G401 (cell line): ENCODE measurements around the gene RHOC. TPM values are rescaled to one million over a fixed set of nuclear protein-coding genes. Genes with fewer than 3 reads are reported as not detected.

ENCODE experiments used
- DNase-seq: peaks from one replicate; pipeline ENCODE4 v3.0.0-alpha.2; 2015; ENCODE audit warnings: low spot score
- in situ Hi-C: cut with HindIII; loops from 2 replicates; pipeline ENCODE4 v1.10.0; 2016; ENCODE audit warnings: low sequenced_read_pairs, mixed read lengths
- total RNA-seq: library from RNA; depleted of rRNA; stranded (reverse); fragments of >200 nt; shearing (Covaris generic); gene quantifications from 2 replicates; pipeline ENCODE4 v1.2.3, GENCODE V29; 2014

Gene RHOC
- total RNA-seq, 1 experiment from 2014 or later = 381 TPM

DNA sequence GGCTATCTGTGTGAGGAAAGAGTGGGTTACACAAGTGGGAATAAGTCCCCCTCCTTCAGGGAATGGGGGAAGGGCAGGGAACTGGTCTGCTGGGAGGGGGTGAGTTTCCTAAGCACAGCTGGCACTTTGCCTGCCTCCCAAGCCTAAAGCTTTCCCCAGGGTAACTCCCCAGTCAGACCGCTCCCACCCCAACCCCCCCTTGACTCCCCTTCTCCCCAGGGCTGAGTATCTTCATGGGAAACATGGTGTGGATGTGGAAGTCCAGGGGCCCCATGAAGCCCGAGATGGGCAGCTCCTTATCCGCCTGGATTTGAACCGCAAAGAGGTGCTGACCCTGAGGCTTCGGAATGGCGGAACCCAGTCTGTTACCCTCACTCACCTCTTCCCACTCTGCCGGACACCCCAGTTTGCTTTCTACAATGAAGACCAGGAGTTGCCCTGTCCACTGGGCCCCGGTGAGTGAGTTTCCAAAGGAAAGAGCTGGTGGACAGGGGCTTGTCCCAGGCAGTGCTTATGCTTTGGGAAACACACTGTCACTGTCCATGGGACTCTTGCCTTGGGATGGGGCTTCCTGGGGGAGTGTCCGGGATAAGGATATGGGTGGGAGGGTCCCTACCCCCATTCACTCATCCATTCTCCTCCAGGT is 17.6 kb downstream of the RHOC start:
- in situ Hi-C loops = no loop called here
- no peak for DNase-seq

GRCh38 chr1:112688781-112689193 is 18.1 kb downstream of the RHOC start:
- no peak for DNase-seq
- in situ Hi-C loops = no loop called here

- in situ Hi-C loops = no loop called here
Measured at GRCh38 chr1:112687785-112688496, 19.0 kb downstream of the RHOC start.

DNA sequence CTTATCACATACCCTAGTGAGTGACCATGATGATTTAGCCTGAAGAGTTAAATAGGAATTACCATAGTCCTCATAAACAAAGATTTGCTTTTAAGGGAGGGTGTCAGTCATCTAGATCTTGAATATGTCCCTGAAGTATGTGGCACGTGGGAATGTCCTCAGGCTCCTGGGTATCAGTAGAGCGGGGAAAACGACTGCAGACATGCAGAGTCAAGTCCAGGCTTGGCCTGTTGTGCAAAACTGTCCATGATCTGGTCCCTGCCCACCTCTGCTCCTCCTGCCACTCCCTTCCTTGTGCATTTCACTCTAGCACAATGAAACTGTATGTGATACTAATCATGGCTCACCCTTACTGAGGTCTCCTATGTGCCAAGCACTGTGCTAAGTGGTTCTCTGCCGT is 19.6 kb downstream of the RHOC start:
- no peak for DNase-seq
- in situ Hi-C loops = no loop called here

More at GRCh38 chr1:112687785-112688496, 19.0 kb downstream of the RHOC start:
- DNase-seq = no peak

DNA sequence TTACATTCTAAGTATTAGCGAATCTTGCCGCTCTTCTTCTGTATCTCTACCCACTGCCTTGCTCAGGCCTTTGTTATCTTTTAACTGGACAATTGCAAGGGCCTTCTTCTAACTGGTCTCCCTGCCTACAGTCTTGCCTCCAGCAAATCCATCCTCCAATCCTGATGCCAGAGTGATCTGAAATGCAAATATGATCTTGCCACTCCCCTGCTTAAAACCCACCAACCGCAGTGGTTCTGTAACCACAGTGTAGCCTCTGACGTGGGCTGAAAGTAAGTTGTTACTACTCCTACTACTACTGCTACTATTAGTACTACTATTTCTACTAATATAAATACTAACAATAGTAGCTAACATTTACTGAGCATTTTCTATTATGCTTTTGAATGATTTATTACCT is 20.1 kb downstream of the RHOC start:
- in situ Hi-C loops = no loop called here
- no peak for DNase-seq

DNA sequence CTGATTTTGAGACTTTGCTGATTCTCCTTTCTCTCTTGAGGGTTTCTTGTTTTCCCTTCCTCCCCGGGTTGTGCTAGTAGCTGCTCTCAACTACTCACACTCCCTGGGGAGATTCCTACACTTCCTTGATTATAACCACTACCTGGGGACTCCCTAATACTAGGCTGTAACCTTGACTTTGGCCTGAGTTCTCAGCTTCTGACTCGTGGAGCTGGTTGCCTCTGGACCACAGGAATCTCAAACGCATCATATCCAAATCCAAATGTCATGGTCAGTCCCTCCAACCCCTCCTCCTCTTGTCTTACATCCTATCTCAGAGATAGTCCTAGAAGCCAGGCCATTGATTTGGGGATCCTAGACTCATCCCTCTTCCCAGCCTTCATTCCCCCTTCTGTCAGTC is 20.5 kb downstream of the RHOC start:
- in situ Hi-C loops = no loop called here
- no peak for DNase-seq

- no peak for DNase-seq
- in situ Hi-C loops = no loop called here
Measured at GRCh38 chr1:112685913-112686312, 21.0 kb downstream of the RHOC start.

- in situ Hi-C loops = no loop called here
- DNase-seq = no peak
Measured at GRCh38 chr1:112678605-112679004, 28.3 kb downstream of the RHOC start.

GRCh38 chr1:112677501-112677900 is 29.4 kb downstream of the RHOC start:
- no peak for DNase-seq
- in situ Hi-C loops = no loop called here

- in situ Hi-C loops = no loop called here
- DNase-seq = no peak
Measured at GRCh38 chr1:112676543-112676942, 30.4 kb downstream of the RHOC start.

GRCh38 chr1:112675728-112676381 is 31.1 kb downstream of the RHOC start:
- in situ Hi-C loops = no loop called here
- DNase-seq = no peak

GRCh38 chr1:112674986-112675727 is 31.8 kb downstream of the RHOC start:
- in situ Hi-C loops = no loop called here
- no peak for DNase-seq

DNA sequence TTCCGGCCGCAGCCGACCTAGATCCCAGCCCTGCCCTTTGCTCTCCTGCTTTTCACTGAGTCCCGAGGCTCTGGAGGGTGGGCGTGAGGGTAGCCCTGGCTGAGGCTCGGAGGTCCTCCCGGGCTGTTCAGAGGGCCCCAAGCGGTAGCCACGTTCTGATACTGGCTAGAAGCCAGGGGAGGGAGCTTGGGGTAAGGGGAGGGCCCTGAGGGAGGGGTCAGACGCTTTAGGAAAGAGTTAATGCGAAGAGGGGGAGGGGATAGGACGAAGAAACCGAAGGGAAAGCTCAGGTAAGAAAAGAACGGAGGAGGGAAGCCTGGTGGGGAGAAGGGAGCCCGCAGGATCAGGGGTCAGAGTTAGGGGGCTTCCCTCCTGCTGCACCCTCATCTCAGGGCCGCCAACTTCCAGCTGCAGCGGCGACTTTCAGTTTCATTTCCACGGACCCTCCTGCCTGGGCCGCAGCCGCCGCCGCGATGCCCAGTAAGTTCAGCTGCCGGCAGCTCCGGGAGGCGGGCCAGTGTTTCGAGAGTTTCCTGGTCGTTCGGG is 32.4 kb downstream of the RHOC start, which contains the start of gene MOV10:
TSS of gene MOV10 (plus strand) at position 220 of the 546 bp plus-strand sequence. CDS start at position 474, 254 bp downstream.
- in situ Hi-C loops = no loop called here
- peak; percentile 52 for DNase-seq

DNA sequence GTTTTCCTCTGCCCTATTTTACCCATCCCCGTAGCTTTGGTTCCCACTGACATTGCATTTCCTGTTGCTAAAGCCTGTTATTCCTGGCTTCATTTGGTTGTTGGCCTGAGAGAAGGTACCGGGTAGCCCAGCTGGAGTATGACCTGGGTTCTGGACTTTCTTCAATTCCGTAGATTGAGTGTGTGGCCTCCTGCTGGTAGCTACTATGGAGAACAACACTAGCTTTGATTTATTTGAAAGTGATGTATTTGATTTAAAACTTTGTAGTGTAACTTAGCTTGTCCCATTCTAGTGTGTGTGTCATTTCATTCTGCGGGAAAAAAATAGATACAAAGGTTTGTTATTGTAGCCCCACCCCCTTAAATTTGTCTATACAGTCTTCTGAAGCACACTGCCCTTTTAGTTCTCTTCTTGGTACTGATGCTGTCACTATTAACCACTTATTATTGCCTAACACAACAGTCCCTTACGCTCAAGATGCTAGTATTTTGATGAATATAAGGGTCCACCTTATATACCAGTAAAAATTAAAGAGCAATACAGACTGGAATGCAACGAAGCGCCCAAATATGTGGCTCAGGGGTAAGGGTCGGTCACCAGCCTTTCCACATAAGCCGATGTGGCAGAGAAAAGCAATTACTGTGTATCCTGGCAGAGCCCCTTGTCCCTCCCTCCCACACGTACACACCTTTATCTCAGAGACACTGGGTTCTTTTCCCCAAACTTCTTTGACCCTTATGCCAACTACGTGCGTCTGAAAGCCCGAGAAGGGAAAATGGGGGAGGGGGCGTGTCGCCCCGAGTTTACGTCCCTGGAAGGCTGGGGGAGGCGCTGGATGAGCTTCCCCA is 33.1 kb downstream of the RHOC start:
- peak; percentile 15 for DNase-seq
- in situ Hi-C loops = no loop called here

GRCh38 chr1:112672842-112673241 is 34.1 kb downstream of the RHOC start:
- in situ Hi-C loops = no loop called here
- no peak for DNase-seq

GRCh38 chr1:112672009-112672408 is 34.9 kb downstream of the RHOC start:
- no peak for DNase-seq
- in situ Hi-C loops = no loop called here

DNA sequence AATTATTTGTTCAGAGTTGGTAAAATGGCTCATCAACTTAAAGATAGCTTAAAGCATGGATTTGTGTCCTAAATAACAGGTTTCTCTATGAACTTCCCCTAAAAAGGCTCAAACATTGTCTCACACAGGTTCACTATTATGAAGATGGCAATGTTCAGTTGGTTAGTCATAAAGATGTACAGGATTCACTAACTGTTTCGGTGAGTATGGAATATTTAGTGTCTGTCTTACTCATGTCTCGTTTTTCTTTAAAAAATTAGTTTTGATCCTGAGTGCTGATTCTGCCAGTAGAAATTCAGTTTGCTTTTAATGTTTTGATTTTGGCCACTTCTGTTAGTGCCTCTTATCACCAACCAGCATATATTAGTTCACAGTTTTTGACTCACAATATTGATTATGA is 40.0 kb downstream of the RHOC start:
- in situ Hi-C loops = no loop called here

GRCh38 chr1:112665857-112666256 is 41.1 kb downstream of the RHOC start:
- in situ Hi-C loops = no loop called here
- no peak for DNase-seq

More for the DNA sequence above, 40.0 kb downstream of the RHOC start:
- no peak for DNase-seq
